GM13976 (cell line): ENCODE results near the gene PSAPL1.

Source experiments
- DNase-seq: peaks from one replicate; pipeline ENCODE4 v3.0.0; 2012; ENCODE audit warnings: low spot score
- CTCF ChIP-seq: IDR thresholded peaks from 2 replicates; pipeline ENCODE4 v1.5.1; 2012; ENCODE audit warnings: borderline replicate concordance, mild to moderate bottlenecking; ENCODE audit not compliant: insufficient read depth; ENCODE audit errors: extremely low read depth, missing control alignments, control extremely low read depth
- in situ Hi-C: fragments of 300-500 bp; cut with MboI; formaldehyde crosslinking; loops from one replicate; pipeline ENCODE4 v1.12.0; 2022; ENCODE audit warnings: low sequenced_read_pairs, mixed read lengths, inconsistent platforms; ENCODE audit not compliant: unreplicated experiment

PSAPL1 gene

GRCh38 chr4:7387925-7388324 is 46.8 kb downstream of the PSAPL1 start:
- DNase-seq: no peak
- no peak for TF ChIP-seq CTCF
- in situ Hi-C loops: no loop called here

- in situ Hi-C loops: no loop called here
- no peak for DNase-seq
- TF ChIP-seq CTCF: no peak
Observed at GRCh38 chr4:7384929-7385890, 49.5 kb downstream of the PSAPL1 start.

- in situ Hi-C loops: no loop called here
- TF ChIP-seq CTCF: no peak
- no peak for DNase-seq
Observed at GRCh38 chr4:7384003-7384928, 50.5 kb downstream of the PSAPL1 start.

- no peak for TF ChIP-seq CTCF
- no peak for DNase-seq
- in situ Hi-C loops: no loop called here
Observed at GRCh38 chr4:7383266-7383665, 51.5 kb downstream of the PSAPL1 start.

- no peak for TF ChIP-seq CTCF
- no peak for DNase-seq
- in situ Hi-C loops: no loop called here
Observed at GRCh38 chr4:7382634-7383014, 52.1 kb downstream of the PSAPL1 start.

- no peak for DNase-seq
- no peak for TF ChIP-seq CTCF
- in situ Hi-C loops: no loop called here
Observed at GRCh38 chr4:7381890-7382633, 52.7 kb downstream of the PSAPL1 start.
